HG02973 (cell line): ENCODE measurements around the gene CNTNAP2.
"Not testable (repeated sequence)": the region's sequence is repeated elsewhere in the genome, so short reads cannot be mapped to it uniquely, and the experiment has no call there.

Experiments
- ATAC-seq: cut with Tn5 transposase; IDR thresholded peaks from one replicate; pipeline ENCODE4 v1.9.1; 2021; ENCODE audit warnings: moderate library complexity; ENCODE audit not compliant: unreplicated experiment

The CNTNAP2 gene

DNA sequence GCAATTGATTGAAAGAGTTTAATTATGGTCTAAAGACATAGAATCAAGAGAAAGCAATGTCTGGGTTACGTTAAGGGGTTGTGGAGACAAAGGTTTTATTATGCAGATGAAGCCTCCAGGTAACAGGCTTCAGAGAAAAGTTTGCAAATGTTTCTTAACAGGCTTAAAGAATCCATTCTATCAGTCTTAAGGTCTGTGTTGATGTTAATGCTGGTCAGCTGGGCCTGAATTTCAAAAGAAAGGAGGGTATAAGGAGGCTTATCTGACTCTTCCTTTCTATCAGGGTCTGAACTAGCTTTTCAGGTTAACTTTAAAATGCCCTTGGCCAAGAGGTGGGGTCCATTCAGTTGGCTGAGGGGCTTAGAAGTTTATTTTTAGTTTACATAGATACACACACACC, 1469.5 kb downstream of the CNTNAP2 start:
- ATAC-seq, result no peak

DNA sequence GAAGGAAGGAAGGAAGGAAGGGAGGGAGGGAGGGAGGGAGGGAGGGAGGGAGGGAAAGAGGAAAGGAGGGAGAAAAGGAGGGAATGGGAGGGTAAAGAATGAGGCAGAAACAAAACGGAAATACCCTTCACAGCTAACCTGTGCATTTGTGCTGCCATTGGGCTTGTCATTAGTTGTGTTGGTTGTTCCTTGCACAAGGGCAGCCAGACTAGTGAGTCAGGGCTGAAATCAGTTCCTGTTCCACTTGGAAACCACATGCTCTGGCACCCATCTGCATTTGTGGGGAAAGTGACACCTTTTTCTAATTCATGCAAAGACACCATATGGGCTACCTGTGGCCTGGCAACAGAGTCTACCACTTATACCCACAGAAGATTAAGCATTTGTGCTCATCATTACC, 1469.9 kb downstream of the CNTNAP2 start:
- no peak for ATAC-seq

DNA sequence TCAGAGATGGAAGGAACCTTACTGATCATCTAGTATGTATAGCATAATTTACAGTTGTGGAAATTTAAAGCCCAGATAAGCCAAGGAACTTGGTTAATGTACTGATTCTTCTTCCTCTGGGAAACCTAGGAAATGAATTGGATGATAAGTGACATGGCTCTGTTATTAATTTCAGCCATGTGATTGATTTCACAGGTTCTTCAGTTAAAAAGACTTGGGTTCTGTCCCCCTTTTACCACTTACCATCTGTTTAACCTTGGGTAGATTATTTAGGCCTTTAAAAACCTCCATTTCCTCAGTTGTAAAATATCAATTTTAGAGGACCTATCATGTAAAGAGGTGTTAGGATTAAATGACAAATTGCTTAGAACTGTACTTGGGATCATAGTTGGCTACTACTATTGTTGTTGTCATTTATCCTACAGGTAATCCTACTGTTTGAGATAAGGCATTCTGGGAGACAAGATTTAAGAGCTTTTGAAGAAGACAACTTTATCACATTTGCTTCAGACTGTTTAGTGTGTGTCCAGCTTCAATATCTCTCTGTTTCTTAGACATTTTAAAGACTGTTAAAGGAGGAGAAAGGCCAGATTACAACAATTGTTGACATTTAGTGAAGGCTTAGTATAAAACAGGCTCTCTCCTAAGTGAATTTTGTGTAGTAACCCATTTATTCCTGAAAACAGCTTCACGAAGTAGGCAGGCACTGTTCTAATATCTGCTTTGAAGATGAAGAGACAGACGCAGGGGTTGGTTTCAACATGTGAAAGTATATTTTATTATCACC, 1476.9 kb downstream of the CNTNAP2 start:
- no peak for ATAC-seq

DNA sequence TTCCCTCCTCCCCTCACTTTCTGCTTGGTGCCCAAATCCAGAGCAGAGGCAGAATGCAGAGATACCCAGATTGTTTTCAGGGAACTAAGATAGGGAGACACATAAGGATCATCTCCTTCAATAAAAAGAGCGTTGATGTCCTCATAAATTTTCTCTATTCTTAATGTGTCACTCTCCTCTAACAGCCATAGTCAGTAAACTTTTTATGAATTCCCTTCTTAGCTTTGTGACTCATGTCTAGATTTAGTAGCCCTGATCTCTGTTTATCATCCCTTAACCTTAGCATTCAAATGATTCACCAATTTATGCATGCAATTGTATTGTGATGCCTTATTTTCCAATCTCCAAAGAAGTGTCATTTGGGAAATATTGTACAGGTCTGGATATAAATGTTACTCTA, 1478.4 kb downstream of the CNTNAP2 start:
- ATAC-seq, result no peak

DNA sequence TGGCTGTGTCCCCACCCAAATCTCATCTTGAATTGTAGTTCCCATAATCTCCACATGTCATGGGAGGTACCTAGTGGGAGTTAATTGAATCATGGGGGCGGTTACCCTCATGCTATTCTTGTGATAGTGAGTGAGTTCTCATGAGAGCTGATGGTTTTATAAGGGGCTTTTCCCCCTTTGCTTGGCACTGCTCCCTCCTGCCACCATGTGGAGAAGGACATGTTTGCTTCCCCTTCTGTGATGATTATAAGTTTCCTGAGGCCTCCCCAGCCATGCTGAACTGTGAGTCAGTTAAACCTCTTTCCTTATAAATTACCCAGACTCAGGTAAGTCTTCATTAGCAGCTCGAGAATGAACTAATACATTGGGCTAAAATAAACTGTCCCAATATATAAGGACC, 1482.1 kb downstream of the CNTNAP2 start:
- ATAC-seq, result not testable (repeated sequence)

DNA sequence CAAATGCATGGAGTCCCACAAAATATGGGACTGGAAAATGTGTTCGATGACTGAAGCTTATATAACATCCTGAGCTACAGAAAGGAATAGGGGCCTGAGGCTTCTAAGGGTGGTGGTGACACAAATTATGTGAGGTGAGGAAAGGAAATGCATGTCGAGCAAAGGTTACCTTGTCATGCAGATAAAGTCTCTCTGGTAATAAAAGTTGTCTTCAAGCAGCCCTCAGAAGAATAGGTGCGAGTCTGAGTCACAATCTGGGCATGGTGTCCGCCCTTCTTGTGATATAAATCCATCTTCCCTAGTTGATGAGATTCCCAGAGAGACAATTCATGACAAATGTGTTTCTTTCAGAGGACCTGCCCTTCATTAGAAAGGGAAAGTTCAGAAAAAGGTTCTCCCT, 1488.7 kb downstream of the CNTNAP2 start:
- no peak for ATAC-seq

DNA sequence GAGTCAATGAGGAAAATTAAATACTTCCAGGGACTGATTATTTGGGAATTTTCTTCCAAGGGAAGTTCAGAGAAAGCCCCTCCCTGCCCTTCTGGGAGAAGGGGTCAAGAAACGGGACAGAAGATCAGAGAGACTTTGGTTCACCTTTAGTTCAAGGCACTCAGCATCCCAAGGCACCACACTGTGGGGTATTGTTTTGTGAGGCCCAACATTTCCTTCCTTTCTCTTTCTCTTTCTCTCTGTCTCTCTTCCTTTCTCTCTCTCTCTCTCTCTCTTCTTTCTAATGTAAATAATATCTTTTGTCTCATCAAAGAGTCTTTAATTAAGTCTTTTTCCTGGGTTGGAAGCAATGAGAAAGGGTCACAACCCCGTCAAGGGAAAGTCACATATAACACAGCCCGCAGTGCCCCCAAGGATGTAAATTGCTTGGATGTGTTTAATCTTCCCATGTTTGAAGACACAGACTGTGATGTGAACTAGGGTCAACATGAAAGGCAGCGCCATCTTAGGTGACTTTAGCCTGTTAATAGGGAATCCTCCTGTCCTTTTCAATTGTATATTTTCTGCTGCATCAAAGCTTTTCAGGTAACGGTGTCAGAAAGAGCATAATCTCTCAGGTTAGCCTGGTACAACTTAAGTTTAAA, 1490.7 kb downstream of the CNTNAP2 start:
- no peak for ATAC-seq

DNA sequence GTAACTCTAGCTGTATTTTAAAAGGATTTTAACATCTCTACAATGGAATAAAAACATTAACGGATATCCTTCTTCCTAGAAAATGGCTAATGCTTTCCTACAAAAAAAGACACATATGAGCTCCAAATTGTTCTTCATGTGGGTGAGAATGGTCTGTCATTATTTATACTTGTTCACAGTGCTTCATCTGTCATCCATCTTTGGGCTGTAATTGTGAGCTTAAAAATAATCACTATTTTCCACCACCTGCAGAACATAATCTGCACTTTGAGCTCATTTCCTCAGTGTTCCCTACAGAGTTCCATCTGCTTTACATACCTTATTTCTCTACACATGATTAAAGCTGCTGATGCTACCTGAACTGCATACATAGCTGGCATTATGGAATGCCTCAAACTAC, 1494.8 kb downstream of the CNTNAP2 start:
- ATAC-seq, result no peak

DNA sequence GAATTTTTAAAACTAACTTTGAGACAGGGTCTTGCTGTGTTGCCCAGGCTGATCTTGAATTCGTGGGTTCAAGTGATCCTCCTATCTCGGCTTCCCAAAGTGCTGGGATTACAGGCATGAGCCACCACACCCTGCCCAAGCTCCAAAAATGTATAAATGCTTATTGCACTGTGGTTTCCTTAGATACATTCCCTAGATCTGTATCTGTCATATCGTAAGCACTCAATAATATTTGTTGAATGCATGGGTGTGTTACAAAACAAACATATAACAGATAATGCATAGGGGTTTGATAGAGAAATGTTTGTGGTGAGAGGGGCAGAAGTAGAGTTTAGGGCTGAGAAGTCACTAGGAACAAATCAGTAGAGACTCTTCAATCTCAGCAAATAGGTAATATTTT, 1518.7 kb downstream of the CNTNAP2 start:
- no peak for ATAC-seq

DNA sequence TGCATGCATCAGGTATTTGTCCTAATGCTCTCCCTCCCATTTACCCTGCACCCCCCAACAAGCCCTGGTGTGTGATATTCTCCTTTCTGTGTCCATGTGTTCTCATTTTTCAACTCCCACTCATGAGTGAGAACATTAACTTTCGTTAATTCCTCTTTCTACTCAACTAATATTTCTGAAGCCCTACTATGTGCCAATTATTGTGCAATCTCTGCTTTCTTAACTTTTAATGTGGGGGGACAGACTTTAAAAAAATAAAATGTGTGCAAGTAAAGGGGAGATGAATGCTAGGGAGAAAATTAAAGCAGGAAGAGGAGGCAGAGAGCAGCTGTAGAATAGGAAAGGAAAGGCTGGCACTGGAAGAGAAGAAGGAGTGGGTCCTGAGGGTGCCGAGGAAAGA, 1520.0 kb downstream of the CNTNAP2 start:
- ATAC-seq, result no peak

DNA sequence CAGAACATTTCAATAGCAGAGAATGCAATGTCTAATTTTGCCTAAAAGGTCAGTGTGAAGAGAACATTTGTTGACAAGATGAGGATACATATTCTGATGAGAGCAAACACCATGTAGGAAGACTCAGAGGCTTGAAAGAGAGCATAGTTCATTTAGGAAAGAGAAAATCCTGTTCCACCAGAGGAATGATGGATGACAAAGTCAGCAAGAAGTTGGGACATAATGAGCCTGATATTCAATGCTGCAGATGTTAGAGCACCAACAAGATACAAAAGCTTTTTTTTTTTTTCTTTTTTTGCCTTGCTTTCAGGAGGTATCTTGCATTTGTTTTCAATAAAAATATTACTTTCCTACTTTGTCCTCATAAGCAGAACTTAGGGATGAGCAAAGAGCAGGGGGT, 1522.0 kb downstream of the CNTNAP2 start:
- ATAC-seq, result no peak

DNA sequence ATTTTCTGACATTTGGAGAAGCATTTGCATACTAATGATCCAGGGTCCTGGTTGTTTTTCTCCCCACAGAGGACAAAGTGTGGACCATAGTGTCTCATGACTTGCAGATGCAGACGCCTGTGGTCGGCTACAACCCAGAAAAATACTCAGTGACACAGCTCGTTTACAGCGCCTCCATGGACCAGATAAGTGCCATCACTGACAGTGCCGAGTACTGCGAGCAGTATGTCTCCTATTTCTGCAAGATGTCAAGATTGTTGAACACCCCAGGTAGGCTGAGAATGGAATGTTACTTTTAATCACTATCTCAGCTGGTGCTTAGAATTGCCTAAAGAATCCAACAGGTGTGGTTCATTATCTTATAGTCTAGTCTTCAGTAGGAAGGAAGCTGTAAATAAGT, 1522.4 kb downstream of the CNTNAP2 start:
- ATAC-seq, result no peak

DNA sequence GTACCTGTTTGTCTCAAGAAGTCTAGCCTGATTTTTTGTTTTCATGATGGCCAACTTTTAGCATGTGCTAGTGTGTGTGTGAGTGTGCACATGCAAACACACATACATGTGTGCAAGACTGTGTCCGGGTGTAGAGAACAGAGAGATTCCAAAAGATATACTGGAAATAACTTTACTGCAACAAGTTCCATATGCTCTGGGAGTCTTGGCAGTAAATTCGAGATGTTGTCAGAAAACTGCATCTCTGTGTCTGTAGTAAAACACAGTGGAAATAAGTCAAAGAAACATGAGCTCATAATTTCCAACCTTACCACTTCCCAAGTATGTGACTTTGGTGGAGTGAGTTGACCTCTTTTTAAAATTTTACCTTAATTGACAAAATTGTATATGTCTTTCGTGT, 1523.2 kb downstream of the CNTNAP2 start:
- no peak for ATAC-seq

DNA sequence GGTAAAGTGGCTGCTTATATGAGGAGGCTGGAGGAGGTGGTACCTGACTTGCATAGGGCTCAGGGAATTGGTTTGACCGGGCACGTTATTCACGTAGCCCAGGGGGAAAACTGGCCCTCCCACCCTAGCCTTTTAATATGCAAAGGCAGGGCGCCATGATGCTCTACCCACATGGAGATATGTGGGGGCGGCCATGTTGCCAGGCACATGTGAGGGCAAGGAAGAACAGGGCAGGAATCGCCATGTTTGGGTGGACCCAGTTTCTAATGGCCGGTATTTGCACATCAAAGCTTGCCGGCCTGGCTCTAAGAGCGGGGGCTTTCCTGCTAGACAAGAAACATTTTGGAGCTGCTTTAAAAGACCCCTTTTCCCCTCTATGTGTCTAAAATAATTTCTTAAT, 1524.2 kb downstream of the CNTNAP2 start:
- ATAC-seq, result no peak

DNA sequence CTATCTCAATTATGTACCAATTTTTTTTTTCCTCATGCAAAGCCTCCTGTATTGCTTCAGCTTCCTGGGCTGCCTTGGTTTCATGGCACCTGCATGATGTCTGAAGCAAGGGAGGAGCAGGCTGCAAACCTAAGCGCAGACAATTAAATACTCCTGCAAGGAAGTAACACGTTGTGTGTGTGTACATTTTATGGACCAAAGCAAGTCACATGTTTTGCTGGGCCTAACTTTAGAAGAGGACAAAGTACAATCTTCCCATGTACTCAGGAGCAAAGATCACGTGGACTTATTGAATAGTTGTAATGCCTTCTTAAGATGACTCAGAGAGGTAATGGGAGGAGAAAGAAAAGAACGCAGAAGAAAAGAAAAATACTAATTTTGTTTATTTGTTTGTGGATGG, 1530.0 kb downstream of the CNTNAP2 start:
- no peak for ATAC-seq

DNA sequence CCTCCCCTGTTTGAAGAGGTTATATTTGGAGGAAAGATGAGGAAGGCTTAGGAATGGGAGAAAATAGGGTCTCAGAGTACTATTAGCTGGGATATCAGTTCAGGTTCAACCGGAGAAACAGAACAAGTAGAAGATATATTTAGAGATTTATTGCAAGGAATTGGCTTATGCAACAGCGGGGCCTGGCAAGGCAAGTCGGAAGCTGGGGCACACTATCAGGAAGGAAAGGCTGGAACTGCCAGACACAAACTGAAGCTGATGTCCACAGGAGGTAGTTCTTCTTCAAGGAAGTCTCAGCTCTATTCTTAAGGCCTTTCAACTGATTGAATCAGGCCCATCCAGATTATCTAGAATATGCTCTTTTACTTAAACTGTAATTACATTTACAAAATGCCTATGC, 1534.4 kb downstream of the CNTNAP2 start:
- no peak for ATAC-seq

DNA sequence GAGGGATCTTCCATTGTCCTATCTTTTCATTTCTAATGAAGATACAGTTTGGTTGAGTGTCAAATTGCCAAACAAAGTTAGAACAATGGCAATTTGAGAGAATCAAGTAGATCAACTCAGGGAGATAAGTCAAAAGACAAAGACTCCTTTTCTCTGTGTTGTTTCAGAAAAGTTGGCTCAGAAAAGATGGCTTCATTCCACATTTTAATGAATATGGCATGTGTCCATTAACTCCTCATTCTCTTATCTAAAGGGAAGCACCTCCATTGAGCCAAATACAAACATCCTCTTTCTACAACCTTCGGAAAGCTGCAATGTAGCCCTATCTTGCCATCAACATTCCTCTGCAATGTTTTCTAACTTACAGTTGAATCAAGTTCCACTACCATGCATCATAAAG, 1535.0 kb downstream of the CNTNAP2 start:
- ATAC-seq, result no peak

DNA sequence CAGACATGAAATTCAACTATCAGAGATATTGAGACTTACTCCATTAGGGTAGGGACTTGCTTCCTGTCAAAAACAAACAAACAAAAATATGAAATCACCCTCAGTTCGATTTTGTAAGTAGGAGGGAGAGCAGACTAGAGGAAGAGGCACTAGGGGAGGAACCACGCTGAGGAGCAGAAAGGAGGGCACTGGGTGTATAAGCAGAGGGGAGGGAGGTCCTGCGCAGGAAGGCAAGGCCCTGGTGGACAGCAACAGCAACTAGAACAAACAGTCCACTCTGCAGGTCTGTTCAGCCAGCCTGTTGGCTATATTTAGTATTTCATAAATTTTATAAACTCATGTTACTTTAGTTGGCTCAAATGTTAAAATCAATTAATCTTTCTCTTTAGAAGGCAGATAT, 1536.9 kb downstream of the CNTNAP2 start:
- ATAC-seq, result no peak

DNA sequence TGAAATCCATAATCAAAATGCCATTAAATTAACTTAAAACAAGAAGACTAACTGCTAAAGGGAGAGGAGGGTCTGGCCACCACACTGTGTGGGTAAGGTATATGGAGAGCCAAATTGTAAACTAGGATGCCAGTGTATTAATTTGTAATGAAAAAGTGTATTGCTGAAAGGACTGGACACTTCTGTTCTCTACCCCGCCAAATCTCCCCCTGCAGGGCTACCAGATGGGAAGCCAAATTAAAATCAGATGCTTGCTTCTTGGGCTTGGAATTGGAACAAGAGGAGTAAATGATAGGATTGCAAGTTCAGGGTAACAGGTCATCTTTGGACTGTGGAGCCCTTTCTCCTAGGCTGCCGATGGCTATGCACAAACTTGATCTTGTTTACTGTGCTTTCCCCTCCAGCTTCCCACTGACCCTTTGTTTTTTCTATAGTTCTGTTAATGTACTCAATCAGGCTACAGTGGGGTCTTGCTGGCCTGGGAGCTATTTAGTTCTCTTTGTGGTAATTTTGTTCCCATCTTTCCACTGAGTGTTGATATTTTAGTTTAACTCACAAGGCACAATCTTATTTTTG, 1541.9 kb downstream of the CNTNAP2 start:
- no peak for ATAC-seq

DNA sequence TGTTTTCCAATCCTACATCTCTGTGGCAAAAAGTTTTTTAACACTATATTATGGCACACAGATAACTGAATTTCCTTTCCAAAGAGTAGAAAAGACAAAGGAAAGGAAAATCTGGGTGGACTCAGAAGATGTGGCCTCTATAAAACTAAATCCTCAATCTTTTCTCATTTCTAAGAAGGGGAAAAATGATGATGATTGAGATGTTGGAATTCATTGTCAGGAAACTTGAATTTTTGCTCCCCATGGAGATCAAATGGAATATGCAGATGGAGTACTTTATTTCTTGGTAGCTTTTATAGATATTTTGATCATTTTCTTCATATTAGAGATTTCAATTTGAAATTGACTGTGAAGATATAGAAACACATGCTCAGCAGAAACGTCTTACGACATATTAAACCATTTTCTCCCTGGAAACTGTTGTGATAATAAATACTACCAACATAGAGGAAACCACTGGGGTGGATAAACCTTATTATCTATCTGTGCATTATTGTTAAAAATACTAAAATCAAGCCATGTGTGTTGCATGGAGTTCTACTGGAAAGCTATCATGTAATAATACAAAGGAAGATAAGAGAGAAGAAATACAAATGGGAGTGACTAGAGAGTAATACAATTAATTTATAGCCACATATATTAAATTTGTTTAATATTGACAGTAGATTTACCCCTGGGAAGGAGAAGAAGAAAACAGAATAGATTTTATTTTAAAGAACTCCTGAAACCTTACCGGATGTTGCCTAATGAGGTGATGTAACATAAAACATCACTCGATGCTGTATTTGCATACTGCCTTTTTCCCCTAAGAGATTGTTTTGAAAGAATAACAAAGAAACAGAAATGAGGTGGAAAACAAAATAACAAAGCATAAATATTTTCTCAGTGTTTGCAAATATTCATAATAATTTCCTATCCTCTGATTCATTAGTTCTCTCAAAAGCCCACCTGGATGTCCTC, 1542.7 kb downstream of the CNTNAP2 start:
- ATAC-seq, result no peak

DNA sequence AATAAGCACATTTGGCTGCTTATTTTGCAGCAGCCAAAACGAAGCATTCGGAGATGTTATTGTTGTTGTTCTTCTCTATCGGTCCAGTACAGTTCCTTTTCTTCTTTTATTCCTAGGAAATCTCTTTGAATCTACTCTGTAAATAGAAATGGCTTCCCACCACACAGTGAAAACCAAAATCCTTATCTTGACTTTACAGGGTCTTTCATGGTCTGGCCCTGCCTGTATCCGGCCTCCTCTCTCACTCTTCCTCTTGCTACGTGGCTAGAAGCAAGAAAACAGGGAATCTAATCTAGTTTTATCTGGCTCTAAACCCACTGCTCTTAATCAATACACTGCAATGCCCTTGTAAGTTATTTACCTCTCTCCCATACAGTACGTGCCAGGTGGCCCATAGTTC, 1547.9 kb downstream of the CNTNAP2 start:
- no peak for ATAC-seq
